ENCODE results near the gene AGER. TPM values are rescaled to one million over a fixed set of nuclear protein-coding genes. Genes with fewer than 3 reads are reported as not detected.
A peak's percentile ranks its signal among the peaks of the same experiment; 100 is the strongest.

Gene AGER
- total and polyA plus RNA-seq, 9 of the 15 experiments (the other 6 are each of a cell fraction or from before 2014, with no cell fraction given) = 1.2 to 11.5 (median 4.1) TPM

DNA sequence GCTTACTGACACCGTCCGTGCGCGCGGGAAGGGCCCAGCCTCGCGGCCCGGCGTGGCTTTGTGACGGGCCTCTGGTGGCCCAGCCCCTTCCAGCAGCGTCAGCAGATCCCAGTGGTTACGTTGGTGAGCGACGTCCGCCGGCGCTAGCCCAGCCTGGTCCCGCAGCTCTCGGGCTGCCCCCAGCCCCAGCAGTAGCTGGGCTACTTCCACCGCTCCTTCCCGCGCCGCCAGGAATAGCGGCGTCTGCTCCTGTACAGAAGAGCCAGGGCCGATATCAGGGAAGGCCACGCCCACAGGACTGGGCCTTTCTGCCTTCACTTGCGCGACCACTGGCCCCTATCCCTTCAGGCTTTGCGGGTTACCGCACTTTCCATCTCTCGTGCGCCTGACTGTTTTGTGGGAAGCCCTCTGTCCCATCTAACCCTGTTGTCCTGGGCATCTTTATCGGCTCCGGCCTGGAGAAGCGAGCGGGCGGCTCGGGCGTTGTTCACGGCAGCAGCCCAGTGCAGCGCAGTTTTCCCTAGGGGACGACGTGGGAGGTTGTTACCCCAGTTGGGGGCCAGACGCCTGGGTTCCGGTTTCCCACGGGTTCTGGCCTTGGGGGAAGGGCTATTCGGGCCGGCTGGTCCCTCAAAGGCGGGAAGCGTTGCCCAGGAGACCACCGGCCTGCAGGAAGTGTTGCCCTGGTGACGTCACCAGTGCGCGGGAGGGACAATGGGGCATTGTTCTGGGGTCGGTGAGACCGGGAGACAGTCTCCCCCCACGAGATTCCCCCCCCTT is 12.0 kb upstream of the AGER start (continued):
- TF ChIP-seq, protein P1, sequence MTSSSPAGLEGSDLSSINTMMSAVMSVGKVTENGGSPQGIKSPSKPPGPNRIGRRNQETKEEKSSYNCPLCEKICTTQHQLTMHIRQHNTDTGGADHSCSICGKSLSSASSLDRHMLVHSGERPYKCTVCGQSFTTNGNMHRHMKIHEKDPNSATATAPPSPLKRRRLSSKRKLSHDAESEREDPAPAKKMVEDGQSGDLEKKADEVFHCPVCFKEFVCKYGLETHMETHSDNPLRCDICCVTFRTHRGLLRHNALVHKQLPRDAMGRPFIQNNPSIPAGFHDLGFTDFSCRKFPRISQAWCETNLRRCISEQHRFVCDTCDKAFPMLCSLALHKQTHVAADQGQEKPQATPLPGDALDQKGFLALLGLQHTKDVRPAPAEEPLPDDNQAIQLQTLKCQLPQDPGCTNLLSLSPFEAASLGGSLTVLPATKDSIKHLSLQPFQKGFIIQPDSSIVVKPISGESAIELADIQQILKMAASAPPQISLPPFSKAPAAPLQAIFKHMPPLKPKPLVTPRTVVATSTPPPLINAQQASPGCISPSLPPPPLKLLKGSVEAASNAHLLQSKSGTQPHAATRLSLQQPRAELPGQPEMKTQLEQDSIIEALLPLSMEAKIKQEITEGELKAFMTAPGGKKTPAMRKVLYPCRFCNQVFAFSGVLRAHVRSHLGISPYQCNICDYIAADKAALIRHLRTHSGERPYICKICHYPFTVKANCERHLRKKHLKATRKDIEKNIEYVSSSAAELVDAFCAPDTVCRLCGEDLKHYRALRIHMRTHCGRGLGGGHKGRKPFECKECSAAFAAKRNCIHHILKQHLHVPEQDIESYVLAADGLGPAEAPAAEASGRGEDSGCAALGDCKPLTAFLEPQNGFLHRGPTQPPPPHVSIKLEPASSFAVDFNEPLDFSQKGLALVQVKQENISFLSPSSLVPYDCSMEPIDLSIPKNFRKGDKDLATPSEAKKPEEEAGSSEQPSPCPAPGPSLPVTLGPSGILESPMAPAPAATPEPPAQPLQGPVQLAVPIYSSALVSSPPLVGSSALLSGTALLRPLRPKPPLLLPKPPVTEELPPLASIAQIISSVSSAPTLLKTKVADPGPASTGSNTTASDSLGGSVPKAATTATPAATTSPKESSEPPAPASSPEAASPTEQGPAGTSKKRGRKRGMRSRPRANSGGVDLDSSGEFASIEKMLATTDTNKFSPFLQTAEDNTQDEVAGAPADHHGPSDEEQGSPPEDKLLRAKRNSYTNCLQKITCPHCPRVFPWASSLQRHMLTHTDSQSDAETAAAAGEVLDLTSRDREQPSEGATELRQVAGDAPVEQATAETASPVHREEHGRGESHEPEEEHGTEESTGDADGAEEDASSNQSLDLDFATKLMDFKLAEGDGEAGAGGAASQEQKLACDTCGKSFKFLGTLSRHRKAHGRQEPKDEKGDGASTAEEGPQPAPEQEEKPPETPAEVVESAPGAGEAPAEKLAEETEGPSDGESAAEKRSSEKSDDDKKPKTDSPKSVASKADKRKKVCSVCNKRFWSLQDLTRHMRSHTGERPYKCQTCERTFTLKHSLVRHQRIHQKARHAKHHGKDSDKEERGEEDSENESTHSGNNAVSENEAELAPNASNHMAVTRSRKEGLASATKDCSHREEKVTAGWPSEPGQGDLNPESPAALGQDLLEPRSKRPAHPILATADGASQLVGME (CRISPR knock-in tag; IDR thresholded peaks at IDR 0.05) = peak; percentile 93
- TF ChIP-seq JUN (IDR thresholded peaks at IDR 0.05; ENCODE audit: borderline replicate concordance, low read depth, low read length) (peak; percentile 86), JUN (CRISPR knock-in tag; IDR thresholded peaks at IDR 0.05; ENCODE audit: borderline replicate concordance) (peak; percentile 89), NFRKB (IDR thresholded peaks at IDR 0.05; ENCODE audit: low read depth) (peak; percentile 96), ZKSCAN1 (IDR thresholded peaks at IDR 0.05; ENCODE audit: low read depth, low read length) (peak; percentile 12), HNRNPK (IDR thresholded peaks at IDR 0.05; ENCODE audit: low read depth, low read length, poor library complexity, severe bottlenecking) (no peak), STAT5A (IDR thresholded peaks at IDR 0.05; ENCODE audit: borderline replicate concordance, low read length) (no peak; the same call in 1 of the 2 replicates), RBM22 (IDR thresholded peaks at IDR 0.05; ENCODE audit: low read depth, low read length, poor library complexity, severe bottlenecking) (peak; percentile 90), MEIS2 (IDR thresholded peaks at IDR 0.05; ENCODE audit: partially characterized antibody) (peak; percentile 1), ZNF140 (CRISPR knock-in tag; IDR thresholded peaks at IDR 0.05) (no peak), TAF15 (IDR thresholded peaks at IDR 0.05; ENCODE audit: low read depth, low read length) (no peak), ZNF696 (CRISPR knock-in tag; conservative IDR thresholded peaks at IDR 0.05) (no peak), ZNF76 (CRISPR knock-in tag; IDR thresholded peaks at IDR 0.05; ENCODE audit: borderline replicate concordance) (peak; percentile 39; the same call in 1 of the 2 replicates), MTA2 (IDR thresholded peaks at IDR 0.05; ENCODE audit: low read depth) (no peak), CEBPB (tag; IDR thresholded peaks at IDR 0.05) (no peak), RBM15 (IDR thresholded peaks at IDR 0.05; ENCODE audit: insufficient read depth, low read length) (no peak), MAFK (IDR thresholded peaks at IDR 0.05; ENCODE audit: low read length) (peak; percentile 87)
- TF ChIP-seq, protein P2, sequence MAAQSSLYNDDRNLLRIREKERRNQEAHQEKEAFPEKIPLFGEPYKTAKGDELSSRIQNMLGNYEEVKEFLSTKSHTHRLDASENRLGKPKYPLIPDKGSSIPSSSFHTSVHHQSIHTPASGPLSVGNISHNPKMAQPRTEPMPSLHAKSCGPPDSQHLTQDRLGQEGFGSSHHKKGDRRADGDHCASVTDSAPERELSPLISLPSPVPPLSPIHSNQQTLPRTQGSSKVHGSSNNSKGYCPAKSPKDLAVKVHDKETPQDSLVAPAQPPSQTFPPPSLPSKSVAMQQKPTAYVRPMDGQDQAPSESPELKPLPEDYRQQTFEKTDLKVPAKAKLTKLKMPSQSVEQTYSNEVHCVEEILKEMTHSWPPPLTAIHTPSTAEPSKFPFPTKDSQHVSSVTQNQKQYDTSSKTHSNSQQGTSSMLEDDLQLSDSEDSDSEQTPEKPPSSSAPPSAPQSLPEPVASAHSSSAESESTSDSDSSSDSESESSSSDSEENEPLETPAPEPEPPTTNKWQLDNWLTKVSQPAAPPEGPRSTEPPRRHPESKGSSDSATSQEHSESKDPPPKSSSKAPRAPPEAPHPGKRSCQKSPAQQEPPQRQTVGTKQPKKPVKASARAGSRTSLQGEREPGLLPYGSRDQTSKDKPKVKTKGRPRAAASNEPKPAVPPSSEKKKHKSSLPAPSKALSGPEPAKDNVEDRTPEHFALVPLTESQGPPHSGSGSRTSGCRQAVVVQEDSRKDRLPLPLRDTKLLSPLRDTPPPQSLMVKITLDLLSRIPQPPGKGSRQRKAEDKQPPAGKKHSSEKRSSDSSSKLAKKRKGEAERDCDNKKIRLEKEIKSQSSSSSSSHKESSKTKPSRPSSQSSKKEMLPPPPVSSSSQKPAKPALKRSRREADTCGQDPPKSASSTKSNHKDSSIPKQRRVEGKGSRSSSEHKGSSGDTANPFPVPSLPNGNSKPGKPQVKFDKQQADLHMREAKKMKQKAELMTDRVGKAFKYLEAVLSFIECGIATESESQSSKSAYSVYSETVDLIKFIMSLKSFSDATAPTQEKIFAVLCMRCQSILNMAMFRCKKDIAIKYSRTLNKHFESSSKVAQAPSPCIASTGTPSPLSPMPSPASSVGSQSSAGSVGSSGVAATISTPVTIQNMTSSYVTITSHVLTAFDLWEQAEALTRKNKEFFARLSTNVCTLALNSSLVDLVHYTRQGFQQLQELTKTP (IDR thresholded peaks at IDR 0.05; ENCODE audit: low read depth in 1 of 2, partially characterized antibody in 2 of 2) = peak in 1 of 2 experiments; percentile 80
